WTC11 (cell line): ENCODE data around the gene TNIP2. TPM values are rescaled to one million over a fixed set of nuclear protein-coding genes. Genes with fewer than 3 reads are reported as not detected.
A peak's percentile ranks its signal among the peaks of the same experiment; 100 is the strongest.

Source experiments
- ATAC-seq: fragments of 200-7000 bp; cut with Tn5 transposase; 2 replicates; pipeline ENCODE4 v1.10.0; 2021; ENCODE audit warnings: mild to moderate bottlenecking, moderate library complexity
- CTCF ChIA-PET: fragments of 300-600 bp; sonication (Branson Sonifier 250); formaldehyde crosslinking; loops from one replicate; lab custom pipeline; 2021; ENCODE audit warnings: antibody characterized with exemption; lab: Charles Lee
- POLR2A ChIA-PET: fragments of 350-600 bp; sonication (Branson Sonifier 250); formaldehyde crosslinking; loops from one replicate; lab custom pipeline; 2021; ENCODE audit warnings: antibody characterized with exemption; lab: Charles Lee
- DNase-seq: peaks from one replicate; pipeline ENCODE4 v3.0.0; 2021; ENCODE audit warnings: low spot score
- H3K27ac Mint-ChIP-seq: 2 replicates; pipeline ENCODE4 v1.8.0; 2021; ENCODE audit warnings: mixed read lengths
- H3K27me3 Mint-ChIP-seq: 2 replicates; pipeline ENCODE4 v1.8.0; 2021; ENCODE audit warnings: low read depth, mild to moderate bottlenecking, moderate library complexity, mixed read lengths
- H3K36me3 Mint-ChIP-seq: 2 replicates; pipeline ENCODE4 v1.8.0; 2021; ENCODE audit warnings: mixed read lengths
- H3K4me1 Mint-ChIP-seq: 2 replicates; pipeline ENCODE4 v1.8.0; 2022; ENCODE audit warnings: mixed read lengths
- H3K4me3 Mint-ChIP-seq: 2 replicates; pipeline ENCODE4 v1.8.0; 2021; ENCODE audit warnings: mild to moderate bottlenecking, moderate library complexity, mixed read lengths
- H3K9me3 Mint-ChIP-seq: 2 replicates; pipeline ENCODE4 v1.8.0; 2021; ENCODE audit warnings: mixed read lengths
- CTCF ChIP-seq: fragments of 200-600 bp; IDR thresholded peaks from 2 replicates; pipeline ENCODE4 v1.8.0; 2022; ENCODE audit warnings: antibody characterized with exemption
- EMX1 ChIP-seq: fragments of 250-450 bp; sonication (Bioruptor Pico); IDR thresholded peaks from 2 replicates; pipeline ENCODE4 v1.8.0; 2021; ENCODE audit warnings: mild to moderate bottlenecking
- FOXK1 ChIP-seq: sonication (generic); formaldehyde crosslinking; IDR thresholded peaks from 2 replicates; pipeline ENCODE4 v1.8.0; 2022; ENCODE audit warnings: mild to moderate bottlenecking, moderate library complexity, missing genetic modification reagents
- HMGXB4 ChIP-seq: sonication (generic); formaldehyde crosslinking; IDR thresholded peaks from 2 replicates; pipeline ENCODE4 v1.8.1; 2023; ENCODE audit warnings: mild to moderate bottlenecking, moderate library complexity, missing genetic modification reagents
- JAZF1 ChIP-seq: fragments of 250-450 bp; sonication (Bioruptor Pico); IDR thresholded peaks from 2 replicates; pipeline ENCODE4 v1.9.0; 2021; ENCODE audit warnings: moderate library complexity, mild to moderate bottlenecking, inconsistent platforms
- MYBL2 ChIP-seq: sonication (generic); formaldehyde crosslinking; IDR thresholded peaks from 2 replicates; pipeline ENCODE4 v1.8.1; 2023; ENCODE audit warnings: mild to moderate bottlenecking, moderate library complexity, missing genetic modification reagents
- NFATC4 ChIP-seq: fragments of 250-450 bp; sonication (Bioruptor Pico); IDR thresholded peaks from 2 replicates; pipeline ENCODE4 v1.9.0; 2021; ENCODE audit warnings: mild to moderate bottlenecking
- OVOL2 ChIP-seq: fragments of 250-450 bp; sonication (Bioruptor Pico); IDR thresholded peaks from 2 replicates; pipeline ENCODE4 v1.9.0; 2021; ENCODE audit warnings: mild to moderate bottlenecking, borderline replicate concordance
- SMAD4 ChIP-seq: sonication (generic); formaldehyde crosslinking; IDR thresholded peaks from 2 replicates; pipeline ENCODE4 v1.8.0; 2022; ENCODE audit warnings: mild to moderate bottlenecking, missing genetic modification reagents
- TEAD4 ChIP-seq: sonication (generic); formaldehyde crosslinking; IDR thresholded peaks from 2 replicates; pipeline ENCODE4 v1.8.0; 2022; ENCODE audit warnings: mild to moderate bottlenecking, missing genetic modification reagents
- ZNF121 ChIP-seq: sonication (generic); formaldehyde crosslinking; IDR thresholded peaks from 2 replicates; pipeline ENCODE4 v1.8.0; 2023; ENCODE audit warnings: missing genetic modification reagents
- ZNF138 ChIP-seq: sonication (generic); formaldehyde crosslinking; conservative IDR thresholded peaks from 2 replicates; pipeline ENCODE4 v1.8.1; 2022; ENCODE audit warnings: mild to moderate bottlenecking, moderate library complexity, missing genetic modification reagents
- ZNF219 ChIP-seq: sonication (generic); formaldehyde crosslinking; IDR thresholded peaks from 2 replicates; pipeline ENCODE4 v1.8.0; 2023; ENCODE audit warnings: missing genetic modification reagents, mild to moderate bottlenecking, borderline replicate concordance
- ZNF232 ChIP-seq: sonication (generic); formaldehyde crosslinking; IDR thresholded peaks from 2 replicates; pipeline ENCODE4 v1.8.0; 2022; ENCODE audit warnings: mild to moderate bottlenecking, missing genetic modification reagents
- ZNF263 ChIP-seq: sonication (generic); formaldehyde crosslinking; IDR thresholded peaks from 2 replicates; pipeline ENCODE4 v1.8.1; 2022; ENCODE audit warnings: low read depth, mild to moderate bottlenecking, moderate library complexity, missing genetic modification reagents
- total RNA-seq: library from RNA; stranded (reverse); gene quantifications from 3 replicates; pipeline ENCODE4 v1.2.3, GENCODE V29; 2021
- TF ChIP-seq, protein P1 (sequence below): sonication (generic); formaldehyde crosslinking; IDR thresholded peaks from 2 replicates; pipeline ENCODE4 v1.8.1; 2022; ENCODE audit warnings: missing genetic modification reagents, borderline replicate concordance
- TF ChIP-seq, protein P2 (sequence below): sonication (generic); formaldehyde crosslinking; IDR thresholded peaks from 2 replicates; pipeline ENCODE4 v1.8.1; 2023; ENCODE audit warnings: mild to moderate bottlenecking, missing genetic modification reagents

TNIP2 gene
- total RNA-seq, 1 experiment from 2014 or later: 44.4 TPM

- Mint-ChIP-seq H3K27ac (no peak overlapping the region; the same call in 1 of the 2 replicates), H3K4me1 (no peaks in the 10 kb centered on the region), H3K27me3 (no peaks in the 10 kb centered on the region), H3K9me3 (no peaks in the 10 kb centered on the region), H3K36me3 (peaks cover 89% of the 10 kb centered on the region), H3K4me3 (no peak overlapping the region)
- DNase-seq (no peak), ATAC-seq (no peak)
- ChIA-PET POLR2A (no interaction called here), CTCF (interaction anchor here (0.6 kb wide), 1 partner anchor 305 kb away, joined by 3 read pairs; no protein-coding TSS in a partner anchor)
- TF ChIP-seq ZNF219 (CRISPR knock-in tag) (no peak), TEAD4 (CRISPR knock-in tag) (no peak), MYBL2 (CRISPR knock-in tag) (no peak), OVOL2 (no peak)
These were observed 57.6 kb downstream of the TNIP2 start for GRCh38 chr4:2698504-2698903.

DNA sequence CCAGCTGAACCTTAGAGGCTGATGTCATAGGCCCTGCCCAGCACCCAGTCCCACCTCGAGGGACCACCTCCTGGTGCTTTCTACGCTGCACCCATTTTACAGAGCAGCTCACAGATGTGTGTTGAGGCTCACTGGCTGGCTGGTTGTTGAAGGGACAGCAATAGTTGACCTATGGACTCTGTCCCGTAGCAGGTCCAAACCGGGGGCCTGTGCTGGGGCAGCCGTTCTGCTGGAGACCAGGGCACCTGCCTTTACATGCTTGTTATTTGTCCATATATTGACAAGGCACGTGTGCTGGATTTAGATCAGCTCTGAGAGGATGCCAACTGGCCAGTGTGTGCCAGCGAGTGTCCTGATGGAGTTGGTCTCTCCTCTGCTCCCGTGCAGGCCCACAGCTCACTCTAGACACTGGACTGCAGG, 58.1 kb downstream of the TNIP2 start:
- DNase-seq: no peak
- no peaks in the 10 kb centered on the region for H3K27me3 Mint-ChIP-seq
- CTCF ChIA-PET: no interaction called here
- no peak for ATAC-seq
- H3K9me3 Mint-ChIP-seq: no peaks in the 10 kb centered on the region
- TF ChIP-seq, protein P1, sequence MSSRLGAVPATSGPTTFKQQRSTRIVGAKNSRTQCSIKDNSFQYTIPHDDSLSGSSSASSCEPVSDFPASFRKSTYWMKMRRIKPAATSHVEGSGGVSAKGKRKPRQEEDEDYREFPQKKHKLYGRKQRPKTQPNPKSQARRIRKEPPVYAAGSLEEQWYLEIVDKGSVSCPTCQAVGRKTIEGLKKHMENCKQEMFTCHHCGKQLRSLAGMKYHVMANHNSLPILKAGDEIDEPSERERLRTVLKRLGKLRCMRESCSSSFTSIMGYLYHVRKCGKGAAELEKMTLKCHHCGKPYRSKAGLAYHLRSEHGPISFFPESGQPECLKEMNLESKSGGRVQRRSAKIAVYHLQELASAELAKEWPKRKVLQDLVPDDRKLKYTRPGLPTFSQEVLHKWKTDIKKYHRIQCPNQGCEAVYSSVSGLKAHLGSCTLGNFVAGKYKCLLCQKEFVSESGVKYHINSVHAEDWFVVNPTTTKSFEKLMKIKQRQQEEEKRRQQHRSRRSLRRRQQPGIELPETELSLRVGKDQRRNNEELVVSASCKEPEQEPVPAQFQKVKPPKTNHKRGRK (CRISPR knock-in tag): no peak
- TF ChIP-seq EMX1 (CRISPR knock-in tag) (no peak), HMGXB4 (CRISPR knock-in tag) (no peak), JAZF1 (CRISPR knock-in tag) (no peak), ZNF138 (CRISPR knock-in tag) (no peak), NFATC4 (CRISPR knock-in tag) (no peak), CTCF (no peak)
- H3K4me3 Mint-ChIP-seq: no peak overlapping the region
- peaks cover 88% of the 10 kb centered on the region for H3K36me3 Mint-ChIP-seq
- H3K4me1 Mint-ChIP-seq: no peaks in the 10 kb centered on the region
- POLR2A ChIA-PET: no interaction called here
- peak overlapping the region; percentile 80; the same call in 1 of the 2 replicates for H3K27ac Mint-ChIP-seq

GRCh38 chr4:2696423-2696822, 59.7 kb downstream of the TNIP2 start:
- POLR2A ChIA-PET: interaction anchor here (0.6 kb wide), 1 partner anchor 357 kb away, joined by 3 read pairs; no protein-coding TSS in a partner anchor
- ATAC-seq: no peak
- peaks cover 86% of the 10 kb centered on the region for H3K36me3 Mint-ChIP-seq
- no peak overlapping the region for H3K4me3 Mint-ChIP-seq
- H3K27me3 Mint-ChIP-seq: no peaks in the 10 kb centered on the region
- CTCF ChIA-PET: interaction anchor here (1.1 kb wide), 1 partner anchor 104 kb away, joined by 3 read pairs; no protein-coding TSS in a partner anchor
- TF ChIP-seq ZNF121 (CRISPR knock-in tag) (no peak), ZNF138 (CRISPR knock-in tag) (no peak), ZNF263 (CRISPR knock-in tag) (no peak), ZNF232 (CRISPR knock-in tag) (no peak), FOXK1 (CRISPR knock-in tag) (no peak), SMAD4 (CRISPR knock-in tag) (no peak)
- TF ChIP-seq, protein P2, sequence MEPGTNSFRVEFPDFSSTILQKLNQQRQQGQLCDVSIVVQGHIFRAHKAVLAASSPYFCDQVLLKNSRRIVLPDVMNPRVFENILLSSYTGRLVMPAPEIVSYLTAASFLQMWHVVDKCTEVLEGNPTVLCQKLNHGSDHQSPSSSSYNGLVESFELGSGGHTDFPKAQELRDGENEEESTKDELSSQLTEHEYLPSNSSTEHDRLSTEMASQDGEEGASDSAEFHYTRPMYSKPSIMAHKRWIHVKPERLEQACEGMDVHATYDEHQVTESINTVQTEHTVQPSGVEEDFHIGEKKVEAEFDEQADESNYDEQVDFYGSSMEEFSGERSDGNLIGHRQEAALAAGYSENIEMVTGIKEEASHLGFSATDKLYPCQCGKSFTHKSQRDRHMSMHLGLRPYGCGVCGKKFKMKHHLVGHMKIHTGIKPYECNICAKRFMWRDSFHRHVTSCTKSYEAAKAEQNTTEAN (CRISPR knock-in tag): no peak
- H3K9me3 Mint-ChIP-seq: no peaks in the 10 kb centered on the region
- DNase-seq: no peak
- H3K27ac Mint-ChIP-seq: peak overlapping the region; percentile 8; the same call in 1 of the 2 replicates
- H3K4me1 Mint-ChIP-seq: no peaks in the 10 kb centered on the region
